HG03442 (cell line): ENCODE data around the gene SLC4A9.
"Not testable (repeated sequence)": the region's sequence is repeated elsewhere in the genome, so short reads cannot be mapped to it uniquely, and the experiment has no call there.

ENCODE experiments used
- ATAC-seq: cut with Tn5 transposase; IDR thresholded peaks from one replicate; pipeline ENCODE4 v1.9.1; 2021; ENCODE audit warnings: mild to moderate bottlenecking, moderate library complexity; ENCODE audit not compliant: unreplicated experiment

The SLC4A9 gene

GRCh38 chr5:140398379-140398811 lies 38.4 kb downstream of the SLC4A9 start:
- no peak for ATAC-seq

GRCh38 chr5:140399979-140400729 lies 40.2 kb downstream of the SLC4A9 start:
- peak; percentile 0 for ATAC-seq

- peak; percentile 60 for ATAC-seq
These were observed 40.9 kb downstream of the SLC4A9 start for GRCh38 chr5:140400730-140401361.

GRCh38 chr5:140401362-140402257 lies 41.6 kb downstream of the SLC4A9 start, which contains the start of gene ANKHD1:
Gene ANKHD1 (plus strand): TSS chr5:140401833. CDS start chr5:140401968, 135 bp downstream.
- peak; percentile 79 for ATAC-seq

GRCh38 chr5:140402258-140403074 lies 42.5 kb downstream of the SLC4A9 start:
- ATAC-seq, result no peak

GRCh38 chr5:140403613-140404012 lies 43.6 kb downstream of the SLC4A9 start:
- no peak for ATAC-seq

- no peak for ATAC-seq
These were observed 48.8 kb downstream of the SLC4A9 start for GRCh38 chr5:140408750-140409241.

GRCh38 chr5:140413230-140413629 lies 53.2 kb downstream of the SLC4A9 start:
- ATAC-seq, result no peak

- no peak for ATAC-seq
These were observed 57.2 kb downstream of the SLC4A9 start for GRCh38 chr5:140417235-140417634.

GRCh38 chr5:140418862-140419520 lies 59.0 kb downstream of the SLC4A9 start:
- ATAC-seq, result no peak

GRCh38 chr5:140420226-140420570 lies 60.2 kb downstream of the SLC4A9 start:
- ATAC-seq, result no peak

- no peak for ATAC-seq
These were observed 60.8 kb downstream of the SLC4A9 start for GRCh38 chr5:140420665-140421361.

- not testable (repeated sequence) for ATAC-seq
These were observed 61.4 kb downstream of the SLC4A9 start for GRCh38 chr5:140421375-140421774.

GRCh38 chr5:140423609-140424008 lies 63.6 kb downstream of the SLC4A9 start:
- ATAC-seq, result no peak

GRCh38 chr5:140424135-140424534 lies 64.1 kb downstream of the SLC4A9 start:
- ATAC-seq, result no peak
